ENCODE results near the gene PACRG. TPM values are rescaled to one million over a fixed set of nuclear protein-coding genes. Genes with fewer than 3 reads are reported as not detected.

The PACRG gene
- polyA plus RNA-seq, 1 donor, result 1.5 TPM

- Histone ChIP-seq H3K27me3 (ENCODE audit: control insufficient read depth, insufficient read depth, low read length) (no peaks in the 10 kb centered on the region), H3K4me3 (ENCODE audit: low read length) (no peak overlapping the region), H3K4me1 (ENCODE audit: control insufficient read depth, insufficient read depth, low read length) (no peaks in the 10 kb centered on the region), H3K27ac (ENCODE audit: low read length) (no peak overlapping the region), H3K9me3 (ENCODE audit: control insufficient read depth, low read depth, low read length) (peaks cover 3% of the 10 kb centered on the region), H3K36me3 (ENCODE audit: control insufficient read depth, insufficient read depth, low read length) (no peaks in the 10 kb centered on the region)
- no peak for DNase-seq
- WGBS (ENCODE audit: insufficient coverage, low lambda C conversion rate), result no CpG with 5 or more reads among the region's 21 CpGs
Measured at GRCh38 chr6:163137398-163137881, 409.7 kb downstream of the PACRG start.

- no peak for DNase-seq
- Histone ChIP-seq H3K27ac (ENCODE audit: low read length) (no peak overlapping the region), H3K9me3 (ENCODE audit: control insufficient read depth, low read depth, low read length) (peaks cover 3% of the 10 kb centered on the region), H3K4me1 (ENCODE audit: control insufficient read depth, insufficient read depth, low read length) (no peaks in the 10 kb centered on the region), H3K36me3 (ENCODE audit: control insufficient read depth, insufficient read depth, low read length) (no peaks in the 10 kb centered on the region), H3K27me3 (ENCODE audit: control insufficient read depth, insufficient read depth, low read length) (no peaks in the 10 kb centered on the region), H3K4me3 (ENCODE audit: low read length) (no peak overlapping the region)
- 90% methylated on average over 1 of the region's 4 CpGs for WGBS (ENCODE audit: insufficient coverage, low lambda C conversion rate)
Measured at GRCh38 chr6:163146036-163146435, 418.3 kb downstream of the PACRG start.

GRCh38 chr6:163147994-163148393 is 420.2 kb downstream of the PACRG start:
- DNase-seq, result no peak
- peaks cover 3% of the 10 kb centered on the region for H3K9me3 ChIP-seq (ENCODE audit: control insufficient read depth, low read depth, low read length)
- no peaks in the 10 kb centered on the region for H3K4me1 ChIP-seq (ENCODE audit: control insufficient read depth, insufficient read depth, low read length)
- H3K27ac ChIP-seq (ENCODE audit: low read length), result no peak overlapping the region
- 29% methylated on average over 1 of the region's 4 CpGs for WGBS (ENCODE audit: insufficient coverage, low lambda C conversion rate)
- no peaks in the 10 kb centered on the region for H3K36me3 ChIP-seq (ENCODE audit: control insufficient read depth, insufficient read depth, low read length)
- no peaks in the 10 kb centered on the region for H3K27me3 ChIP-seq (ENCODE audit: control insufficient read depth, insufficient read depth, low read length)
- H3K4me3 ChIP-seq (ENCODE audit: low read length), result no peak overlapping the region

GRCh38 chr6:163148451-163149278 is 420.9 kb downstream of the PACRG start:
- 80% methylated on average over 1 of the region's 24 CpGs for WGBS (ENCODE audit: insufficient coverage, low lambda C conversion rate)
- Histone ChIP-seq H3K9me3 (ENCODE audit: control insufficient read depth, low read depth, low read length) (peaks cover 3% of the 10 kb centered on the region), H3K27me3 (ENCODE audit: control insufficient read depth, insufficient read depth, low read length) (no peaks in the 10 kb centered on the region), H3K36me3 (ENCODE audit: control insufficient read depth, insufficient read depth, low read length) (no peaks in the 10 kb centered on the region), H3K4me3 (ENCODE audit: low read length) (no peak overlapping the region), H3K4me1 (ENCODE audit: control insufficient read depth, insufficient read depth, low read length) (no peaks in the 10 kb centered on the region), H3K27ac (ENCODE audit: low read length) (no peak overlapping the region)
- no peak for DNase-seq

- no peak for DNase-seq
Measured at GRCh38 chr6:163149279-163149848, 421.6 kb downstream of the PACRG start.

GRCh38 chr6:163151212-163151611 is 423.4 kb downstream of the PACRG start:
- H3K9me3 ChIP-seq (ENCODE audit: control insufficient read depth, low read depth, low read length), result peaks cover 3% of the 10 kb centered on the region
- H3K4me3 ChIP-seq (ENCODE audit: low read length), result no peak overlapping the region
- H3K4me1 ChIP-seq (ENCODE audit: control insufficient read depth, insufficient read depth, low read length), result no peaks in the 10 kb centered on the region
- 60% methylated on average over 2 of the region's 6 CpGs for WGBS (ENCODE audit: insufficient coverage, low lambda C conversion rate)
- no peaks in the 10 kb centered on the region for H3K36me3 ChIP-seq (ENCODE audit: control insufficient read depth, insufficient read depth, low read length)
- H3K27ac ChIP-seq (ENCODE audit: low read length), result no peak overlapping the region
- no peak for DNase-seq
- no peaks in the 10 kb centered on the region for H3K27me3 ChIP-seq (ENCODE audit: control insufficient read depth, insufficient read depth, low read length)

More at GRCh38 chr6:163149279-163149848, 421.6 kb downstream of the PACRG start:
- H3K4me3 ChIP-seq (ENCODE audit: low read length), result no peak overlapping the region
- no peaks in the 10 kb centered on the region for H3K27me3 ChIP-seq (ENCODE audit: control insufficient read depth, insufficient read depth, low read length)
- H3K36me3 ChIP-seq (ENCODE audit: control insufficient read depth, insufficient read depth, low read length), result no peaks in the 10 kb centered on the region
- no peaks in the 10 kb centered on the region for H3K4me1 ChIP-seq (ENCODE audit: control insufficient read depth, insufficient read depth, low read length)
- 17% methylated on average over 1 of the region's 35 CpGs for WGBS (ENCODE audit: insufficient coverage, low lambda C conversion rate)
- H3K27ac ChIP-seq (ENCODE audit: low read length), result no peak overlapping the region
- H3K9me3 ChIP-seq (ENCODE audit: control insufficient read depth, low read depth, low read length), result peaks cover 3% of the 10 kb centered on the region

- H3K4me3 ChIP-seq (ENCODE audit: low read length), result no peak overlapping the region
- H3K4me1 ChIP-seq (ENCODE audit: control insufficient read depth, insufficient read depth, low read length), result no peaks in the 10 kb centered on the region
- H3K36me3 ChIP-seq (ENCODE audit: control insufficient read depth, insufficient read depth, low read length), result no peaks in the 10 kb centered on the region
- H3K27me3 ChIP-seq (ENCODE audit: control insufficient read depth, insufficient read depth, low read length), result no peaks in the 10 kb centered on the region
- no peak overlapping the region for H3K27ac ChIP-seq (ENCODE audit: low read length)
- 91% methylated on average over 1 of the region's 6 CpGs for WGBS (ENCODE audit: insufficient coverage, low lambda C conversion rate)
- DNase-seq, result no peak
- H3K9me3 ChIP-seq (ENCODE audit: control insufficient read depth, low read depth, low read length), result peaks cover 3% of the 10 kb centered on the region
Measured at GRCh38 chr6:163152701-163153100, 424.9 kb downstream of the PACRG start.

- Histone ChIP-seq H3K36me3 (ENCODE audit: control insufficient read depth, insufficient read depth, low read length) (no peaks in the 10 kb centered on the region), H3K4me1 (ENCODE audit: control insufficient read depth, insufficient read depth, low read length) (no peaks in the 10 kb centered on the region), H3K27me3 (ENCODE audit: control insufficient read depth, insufficient read depth, low read length) (no peaks in the 10 kb centered on the region), H3K4me3 (ENCODE audit: low read length) (no peak overlapping the region), H3K9me3 (ENCODE audit: control insufficient read depth, low read depth, low read length) (no peaks in the 10 kb centered on the region), H3K27ac (ENCODE audit: low read length) (no peak overlapping the region)
- DNase-seq, result no peak
- no CpG with 5 or more reads among the region's 1 CpG for WGBS (ENCODE audit: insufficient coverage, low lambda C conversion rate)
Measured at GRCh38 chr6:163159110-163159509, 431.3 kb downstream of the PACRG start.

GRCh38 chr6:163159689-163160088 is 431.9 kb downstream of the PACRG start:
- no peaks in the 10 kb centered on the region for H3K36me3 ChIP-seq (ENCODE audit: control insufficient read depth, insufficient read depth, low read length)
- H3K4me3 ChIP-seq (ENCODE audit: low read length), result no peak overlapping the region
- DNase-seq, result no peak
- no peaks in the 10 kb centered on the region for H3K4me1 ChIP-seq (ENCODE audit: control insufficient read depth, insufficient read depth, low read length)
- H3K27ac ChIP-seq (ENCODE audit: low read length), result no peak overlapping the region
- no peaks in the 10 kb centered on the region for H3K27me3 ChIP-seq (ENCODE audit: control insufficient read depth, insufficient read depth, low read length)
- no peaks in the 10 kb centered on the region for H3K9me3 ChIP-seq (ENCODE audit: control insufficient read depth, low read depth, low read length)
- WGBS (ENCODE audit: insufficient coverage, low lambda C conversion rate), result 86% methylated on average over 10 of the region's 10 CpGs

GRCh38 chr6:163162007-163162873 is 434.5 kb downstream of the PACRG start:
- Histone ChIP-seq H3K27me3 (ENCODE audit: control insufficient read depth, insufficient read depth, low read length) (no peaks in the 10 kb centered on the region), H3K4me1 (ENCODE audit: control insufficient read depth, insufficient read depth, low read length) (no peaks in the 10 kb centered on the region), H3K27ac (ENCODE audit: low read length) (no peak overlapping the region), H3K36me3 (ENCODE audit: control insufficient read depth, insufficient read depth, low read length) (no peaks in the 10 kb centered on the region), H3K4me3 (ENCODE audit: low read length) (no peak overlapping the region), H3K9me3 (ENCODE audit: control insufficient read depth, low read depth, low read length) (no peaks in the 10 kb centered on the region)
- DNase-seq, result no peak
- 93% methylated on average over 3 of the region's 11 CpGs for WGBS (ENCODE audit: insufficient coverage, low lambda C conversion rate)
